Stimulated activated CD4-positive, alpha-beta T cell treated with anti-CD3 and anti-CD28 coated beads, Interleukin-1b, Interleukin-23, amount 100 ng/mL, for 1 hour (primary cell): ENCODE data around the gene WSCD2.

Source experiments
- DNase-seq, 2 donors: peaks; one replicate each; pipeline ENCODE4 v3.0.0-alpha.2; 2020; ENCODE audit warnings: low read depth in 2 of 2

Gene WSCD2

GRCh38 chr12:108166505-108166904 lies 37.4 kb downstream of the WSCD2 start:
- no peak for DNase-seq

GRCh38 chr12:108167974-108168373 lies 38.9 kb downstream of the WSCD2 start:
- DNase-seq: no peak

GRCh38 chr12:108169708-108170107 lies 40.6 kb downstream of the WSCD2 start:
- no peak for DNase-seq

- no peak for DNase-seq
These were observed 41.1 kb downstream of the WSCD2 start for GRCh38 chr12:108170164-108170563.

DNA sequence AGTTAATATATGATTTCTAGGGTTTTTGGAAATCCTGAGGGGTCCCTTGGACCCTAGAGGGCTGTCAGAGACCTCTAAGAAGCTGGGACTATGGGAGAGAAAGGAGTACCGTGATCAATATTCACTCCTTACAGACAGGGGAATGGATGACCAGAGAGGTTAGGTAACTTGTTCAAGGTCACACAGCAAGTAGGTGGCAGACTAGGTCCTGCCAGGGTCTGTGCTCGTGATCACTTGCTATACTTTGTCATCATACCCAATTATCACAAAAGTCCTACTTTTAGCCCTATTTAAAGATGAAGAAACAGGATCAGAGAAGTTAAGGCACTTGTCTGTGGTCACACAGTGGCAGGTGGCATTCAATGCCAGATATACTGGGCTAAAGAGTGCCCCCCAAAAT lies 42.9 kb downstream of the WSCD2 start:
- DNase-seq: no peak

- DNase-seq: no peak
These were observed 44.1 kb downstream of the WSCD2 start for GRCh38 chr12:108173160-108173559.

DNA sequence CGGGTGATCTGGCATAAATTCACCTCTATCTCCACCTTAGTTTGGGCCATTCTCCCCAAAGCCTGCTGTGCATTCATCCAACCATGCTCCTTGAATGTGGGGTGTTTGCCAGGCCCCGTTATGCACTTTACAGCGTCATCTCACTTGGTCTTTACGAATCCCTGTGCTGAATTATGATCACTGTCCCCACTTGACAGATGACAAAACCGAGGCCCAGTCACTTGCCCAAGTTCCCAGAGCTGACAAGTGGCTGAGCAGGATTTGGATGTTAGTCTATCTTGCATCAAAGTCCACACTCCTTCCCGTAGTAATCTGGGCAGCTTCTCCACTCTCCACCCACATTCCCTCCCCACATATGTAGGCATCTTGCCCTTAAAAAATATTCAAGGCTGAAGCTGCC lies 44.8 kb downstream of the WSCD2 start:
- no peak for DNase-seq

- no peak for DNase-seq
These were observed 45.6 kb downstream of the WSCD2 start for GRCh38 chr12:108174641-108175040.

DNA sequence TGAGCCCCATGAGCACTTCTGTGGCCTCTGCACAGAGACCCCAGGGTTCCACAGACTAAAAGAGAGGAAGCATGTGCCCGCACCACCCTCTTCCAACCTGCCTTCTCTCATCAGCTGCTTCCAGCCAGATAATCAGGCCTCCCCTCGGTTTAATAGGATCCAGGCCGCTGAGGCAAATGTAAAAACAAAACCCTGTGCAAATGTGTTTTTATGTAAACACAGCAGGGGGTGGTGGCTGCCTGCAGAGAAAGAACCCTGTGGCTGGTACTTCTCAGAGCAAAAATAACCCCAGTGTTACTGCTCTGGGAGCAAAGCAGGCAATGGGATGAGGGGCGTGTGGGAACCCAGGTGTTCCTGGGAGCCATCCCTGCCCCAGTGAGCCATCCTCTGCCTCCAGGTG lies 46.2 kb downstream of the WSCD2 start:
- DNase-seq: no peak

DNA sequence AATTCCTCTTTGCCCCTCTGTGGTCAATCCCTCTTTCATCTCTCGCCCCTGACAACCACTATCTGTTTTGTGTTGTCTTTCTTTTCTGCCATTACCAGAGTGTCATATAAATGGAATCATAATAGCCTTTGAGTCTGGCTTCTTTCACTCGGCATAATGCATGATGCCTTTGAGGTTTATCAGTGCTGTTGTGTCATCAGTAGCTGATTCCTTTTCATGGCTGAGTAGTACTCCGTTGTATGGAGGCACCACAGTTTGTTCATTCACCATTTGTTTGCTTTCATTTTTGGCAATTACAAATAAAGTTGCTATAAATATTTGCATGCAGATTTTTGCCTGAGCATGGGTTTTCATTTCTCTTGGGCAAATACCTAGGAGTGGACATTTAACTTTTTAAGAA lies 47.2 kb downstream of the WSCD2 start:
- DNase-seq: no peak

- no peak for DNase-seq
These were observed 48.0 kb downstream of the WSCD2 start for GRCh38 chr12:108177131-108177530.

GRCh38 chr12:108179305-108179704 lies 50.2 kb downstream of the WSCD2 start:
- no peak for DNase-seq

GRCh38 chr12:108180255-108181094 lies 51.4 kb downstream of the WSCD2 start:
- DNase-seq: no peak

DNA sequence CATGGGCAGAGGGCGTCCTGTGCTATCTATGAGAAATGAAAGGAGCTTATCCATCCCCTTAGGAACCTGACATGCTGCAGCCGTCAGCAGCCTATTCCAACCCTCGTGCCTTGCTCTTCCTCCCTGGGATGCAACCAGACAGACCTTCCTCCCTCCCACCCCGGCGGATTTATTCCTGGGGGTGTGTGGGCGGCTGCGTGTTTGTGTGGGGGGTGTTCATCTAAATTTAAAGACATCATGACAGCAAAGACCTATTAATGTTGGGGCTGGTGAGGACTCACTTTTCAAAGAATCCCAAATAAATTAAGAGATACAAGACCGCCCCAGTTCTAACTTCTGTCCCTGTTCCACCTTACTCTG lies 52.0 kb downstream of the WSCD2 start:
- no peak for DNase-seq

- no peak for DNase-seq
These were observed 53.0 kb downstream of the WSCD2 start for GRCh38 chr12:108182096-108182495.

GRCh38 chr12:108185002-108185401 lies 55.9 kb downstream of the WSCD2 start:
- DNase-seq: no peak

GRCh38 chr12:108187831-108188230 lies 58.7 kb downstream of the WSCD2 start:
- DNase-seq: no peak

DNA sequence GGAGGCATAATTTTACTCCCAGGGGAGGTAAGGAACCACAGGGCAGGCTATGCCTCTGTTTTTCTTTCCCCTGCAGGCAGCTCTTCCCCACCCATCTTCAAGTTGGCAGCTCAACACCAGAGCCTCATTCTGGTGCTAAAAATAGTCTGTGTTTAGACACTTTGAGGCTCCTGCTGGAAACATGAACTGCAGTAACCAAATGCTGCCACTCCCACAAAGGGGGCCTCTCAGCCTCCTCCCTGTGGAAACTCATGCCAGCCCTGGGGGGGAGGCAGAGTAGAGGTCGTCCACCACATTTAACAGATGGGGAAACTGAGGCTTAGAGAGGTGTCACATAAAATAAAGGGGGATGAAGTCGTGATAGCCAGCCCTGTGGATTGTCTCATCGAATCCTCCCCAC lies 61.4 kb downstream of the WSCD2 start:
- DNase-seq: no peak

- no peak for DNase-seq
These were observed 62.0 kb downstream of the WSCD2 start for GRCh38 chr12:108191086-108191485.

- no peak for DNase-seq
These were observed 62.9 kb downstream of the WSCD2 start for GRCh38 chr12:108191938-108192337.

DNA sequence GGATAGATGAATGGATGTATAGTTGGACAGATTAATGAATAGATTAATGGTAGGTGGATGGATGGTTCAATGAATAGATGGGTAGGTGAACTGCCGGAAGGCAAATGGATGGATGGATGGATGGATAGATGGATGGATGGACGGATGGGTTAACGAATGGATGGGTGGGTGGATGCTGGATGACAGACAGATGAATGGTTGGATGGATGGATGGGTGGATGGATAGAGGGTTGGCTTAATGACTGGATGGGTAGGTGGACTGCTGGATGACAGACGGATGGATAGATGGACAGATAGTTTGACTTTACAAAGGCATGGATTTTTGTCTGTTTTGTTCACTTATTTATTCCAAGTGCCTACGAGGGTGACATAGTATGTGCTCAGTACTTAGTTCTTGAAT lies 64.4 kb downstream of the WSCD2 start:
- no peak for DNase-seq

- peak in 1 of 2 donors; percentile 4 for DNase-seq
These were observed 64.8 kb downstream of the WSCD2 start for GRCh38 chr12:108193917-108194316.

GRCh38 chr12:108194585-108194984 lies 65.5 kb downstream of the WSCD2 start:
- no peak for DNase-seq

DNA sequence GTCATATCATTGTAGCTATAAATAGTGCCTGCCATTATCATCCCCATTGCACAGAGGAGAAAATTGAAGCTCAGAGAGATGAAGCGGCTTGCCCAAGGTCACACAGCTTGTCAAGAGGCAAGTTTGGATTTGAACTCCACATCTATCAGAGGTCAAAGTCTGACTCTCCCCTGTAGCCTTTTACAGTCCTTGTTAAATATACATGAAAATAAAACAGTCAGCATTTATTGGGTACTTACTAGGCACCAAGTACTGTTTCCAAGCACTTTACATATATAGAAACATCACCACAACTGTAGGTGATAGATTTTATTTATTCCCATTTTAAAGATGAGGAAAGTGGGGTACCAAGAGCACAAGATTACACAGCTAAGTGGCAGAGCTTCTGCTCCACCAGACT lies 67.2 kb downstream of the WSCD2 start:
- no peak for DNase-seq
